ENCODE results near the gene TMTC4. TPM values are rescaled to one million over a fixed set of nuclear protein-coding genes. Genes with fewer than 3 reads are reported as not detected.

Gene TMTC4
- total and polyA plus RNA-seq, 2 of the 4 experiments (the other 2 are of a cell fraction): 8.4 to 14.3 TPM

GRCh38 chr13:100634696-100635095 is 39.9 kb downstream of the TMTC4 start:
- H3K18ac ChIP-seq (ENCODE audit: low read depth, low read length): no peak overlapping the region
- intact Hi-C loops (cut with micrococcal nuclease): no loop called here
- H3K79me1 ChIP-seq (ENCODE audit: low read depth in 1 of 2, low read length in 2 of 2): no peaks in the 10 kb centered on the region
- H3K4me1 ChIP-seq (ENCODE audit: control insufficient read depth, insufficient read depth, low read length): peaks cover 8% of the 10 kb centered on the region
- H2BK120ac ChIP-seq (ENCODE audit: low read depth, low read length): no peak overlapping the region
- ChIA-PET CTCF (no interaction called here), POLR2A (ENCODE audit: unreplicated experiment) (no interaction called here)
- no peaks in the 10 kb centered on the region for H4K20me1 ChIP-seq (ENCODE audit: insufficient read depth, low read length)
- in situ Hi-C loops (cut with MboI; ENCODE audit: low sequenced_read_pairs): no loop called here
- no peak overlapping the region for H2AK5ac ChIP-seq (ENCODE audit: low read depth, low read length)
- no peak overlapping the region for H3K4ac ChIP-seq (ENCODE audit: low read depth, low read length)
- no peak overlapping the region for H4K91ac ChIP-seq (ENCODE audit: insufficient read depth, low read depth, low read length)
- ATAC-seq (ENCODE audit: low read depth): no peak
- no peak overlapping the region for H2AK9ac ChIP-seq (replicated peaks; ENCODE audit: low read depth, low read length, poor library complexity)
- H3K23ac ChIP-seq (ENCODE audit: low read depth, low read length): no peak overlapping the region
- WGBS, 2 experiments (ENCODE audit: extremely low coverage in 2 of 2, insufficient read length in 1 of 2): 89% methylated on average over 11 of the region's 12 CpGs; no CpG with 5 or more reads in 1 of the 2 experiments
- no peaks in the 10 kb centered on the region for H3K9me3 ChIP-seq (ENCODE audit: control insufficient read depth, insufficient read depth, low read length)
- no peak overlapping the region for H3K9ac ChIP-seq (ENCODE audit: low read depth, low read length)
- no peaks in the 10 kb centered on the region for H3K27me3 ChIP-seq (ENCODE audit: control insufficient read depth, insufficient read depth, low read length)
- H4K8ac ChIP-seq (ENCODE audit: low read depth in 2 of 2, low read length in 2 of 2): no peak overlapping the region
- H2AFZ ChIP-seq (replicated peaks; ENCODE audit: low read length, poor library complexity): no peak overlapping the region
- no peak overlapping the region for H2BK20ac ChIP-seq (ENCODE audit: low read depth, low read length)
- no peak overlapping the region for H3K14ac ChIP-seq (replicated peaks; ENCODE audit: low read depth, low read length)
- H3K4me2 ChIP-seq (ENCODE audit: low read depth, low read length): no peak overlapping the region
- H3K4me3 ChIP-seq (ENCODE audit: insufficient read depth, low read depth, low read length): no peak overlapping the region
- peak overlapping the region; percentile 65; the same call in 1 of the 3 replicates for H2BK15ac ChIP-seq (ENCODE audit: low read depth, low read length)
- TF ChIP-seq BHLHE40 (IDR thresholded peaks at IDR 0.05; ENCODE audit: low read depth, low read length) (no peak), FOS (IDR thresholded peaks at IDR 0.05; ENCODE audit: low read depth, low read length) (no peak), MAZ (IDR thresholded peaks at IDR 0.05; ENCODE audit: borderline replicate concordance, low read depth, low read length) (no peak), CHD1 (IDR thresholded peaks at IDR 0.05; ENCODE audit: low read depth, low read length) (no peak), POLR2A (IDR thresholded peaks at IDR 0.05; ENCODE audit: low read depth, low read length) (no peak), MAFK (IDR thresholded peaks at IDR 0.05; ENCODE audit: low read depth, low read length) (no peak), MXI1 (IDR thresholded peaks at IDR 0.05; ENCODE audit: borderline replicate concordance, low read depth, low read length) (no peak), CEBPB (IDR thresholded peaks at IDR 0.05; ENCODE audit: low read depth, low read length) (no peak)
- H3K27ac ChIP-seq (ENCODE audit: insufficient read depth, low read length): no peak overlapping the region
- H3K36me3 ChIP-seq (ENCODE audit: control insufficient read depth, insufficient read depth, low read length): peaks cover 21% of the 10 kb centered on the region
- BruUV-seq (replicated peaks): no TSS peak
- no peak overlapping the region for H4K5ac ChIP-seq (ENCODE audit: low read depth, low read length)
- H2BK5ac ChIP-seq (ENCODE audit: low read depth, low read length, poor library complexity, severe bottlenecking): no peak overlapping the region
- dilution Hi-C loops (cut with HindIII; ENCODE audit: low sequenced_read_pairs, unreplicated experiment): no loop called here
- no peak for DNase-seq
- H3K56ac ChIP-seq (ENCODE audit: extremely low read depth, insufficient read depth, low read length): no peak overlapping the region
- H3K9me1 ChIP-seq (ENCODE audit: insufficient read depth, low read length): peaks cover 10% of the 10 kb centered on the region; the same call in 1 of the 2 replicates

All from IMR-90 (cell line).